AG04449 (cell line): ENCODE data around the gene TSGA10IP.

Experiments
- CTCF ChIA-PET: fragments of 350-600 bp; formaldehyde crosslinking; extraction: SDS; loops from one replicate; lab custom pipeline; 2021; ENCODE audit warnings: antibody characterized with exemption; lab: Yijun Ruan, JAX
- POLR2A ChIA-PET: fragments of 400-600, 350-600 bp; formaldehyde crosslinking; extraction: SDS; loops from one replicate; lab custom pipeline; 2020; ENCODE audit warnings: antibody characterized with exemption, inconsistent platforms; lab: Yijun Ruan, JAX
- DNase-seq: peaks from one replicate; pipeline ENCODE4 v3.0.0-alpha.2; 2010; ENCODE audit warnings: low read depth, low spot score
- H3K4me3 ChIP-seq: 2 replicates; pipeline ENCODE4 v1.5.1; 2011; ENCODE audit warnings: low read depth, mild to moderate bottlenecking, control low read depth, low read length
- CTCF ChIP-seq: IDR thresholded peaks from one replicate; pipeline ENCODE4 v1.5.1; 2011; ENCODE audit warnings: mild to moderate bottlenecking, moderate library complexity, low read length, control low read depth, inconsistent platforms; ENCODE audit not compliant: insufficient read depth; ENCODE audit errors: missing control alignments

TSGA10IP gene

GRCh38 chr11:65961267-65962140 lies 16.2 kb downstream of the TSGA10IP start, which contains the start of gene SART1:
TSS of gene SART1 (plus strand) at chr11:65961734. CDS start at chr11:65961781, 47 bp downstream.
- POLR2A ChIA-PET = interaction anchor here (1.4 to 1.7 kb wide), 2 partner anchors 71 to 73 kb away, joined by 5 read pairs; partner anchors contain the start of genes CCDC85B and FIBP
- no peak for TF ChIP-seq CTCF
- CTCF ChIA-PET = interaction anchor here (0.9 to 44.9 kb wide), 5 partner anchors 13 to 102 kb away, joined by 3 to 1090 read pairs (median 4); partner anchors contain the start of genes CCDC85B, CTSW, EFEMP2 and FIBP
- H3K4me3 ChIP-seq = peak within 1 kb of the TSS; percentile 77
- peak; percentile 78 for DNase-seq

- TF ChIP-seq CTCF = no peak
- POLR2A ChIA-PET = interaction anchor here (1.4 kb wide), 1 partner anchor 71 kb away, joined by 5 read pairs; the partner anchor contains the start of gene CCDC85B
- peak overlapping the region; percentile 77 for H3K4me3 ChIP-seq
- DNase-seq = no peak
- CTCF ChIA-PET = interaction anchor here (0.9 to 44.9 kb wide), 2 partner anchors 80 to 103 kb away, joined by 3 to 1090 read pairs; partner anchors contain the start of genes CCDC85B, CTSW, EFEMP2 and FIBP
Measured at GRCh38 chr11:65962141-65962564, 16.9 kb downstream of the TSGA10IP start.

GRCh38 chr11:65964906-65965305 lies 19.6 kb downstream of the TSGA10IP start:
- ChIA-PET CTCF (interaction anchor here (0.6 to 44.9 kb wide), 4 partner anchors 10 to 82 kb away, joined by 3 to 1090 read pairs (median 3); partner anchors contain the start of genes BANF1, CCDC85B, CTSW and EFEMP2), POLR2A (no interaction called here)
- DNase-seq = no peak
- TF ChIP-seq CTCF = no peak
- no peak overlapping the region for H3K4me3 ChIP-seq

GRCh38 chr11:65965986-65966762 lies 20.9 kb downstream of the TSGA10IP start:
- ChIA-PET CTCF (interaction anchor here (0.6 to 44.9 kb wide), 3 partner anchors 11 to 84 kb away, joined by 3 to 1090 read pairs (median 3); partner anchors contain the start of genes CCDC85B, CTSW, EFEMP2 and FIBP), POLR2A (no interaction called here)
- no peak for DNase-seq
- H3K4me3 ChIP-seq = no peak overlapping the region
- TF ChIP-seq CTCF = no peak

GRCh38 chr11:65967329-65967934 lies 22.2 kb downstream of the TSGA10IP start:
- H3K4me3 ChIP-seq = no peak overlapping the region
- POLR2A ChIA-PET = no interaction called here
- CTCF ChIA-PET = interaction anchor here (44.9 kb wide), 1 partner anchor 85 kb away, joined by 1090 read pairs; the partner anchor contains the start of genes CCDC85B, CTSW, EFEMP2 and FIBP
- no peak for DNase-seq
- TF ChIP-seq CTCF = no peak
